Right lobe of liver (tissue), 4 donors: ENCODE data around the gene PRR7.

Experiments used
- CTCF ChIP-seq, 4 donors: fragments of 200-600 bp in 3 of 4; fragments of 450-650 bp in 1 of 4; IDR thresholded peaks; one replicate each; pipeline versions ENCODE4 v1.5.1 to v1.8.0; 2016 to 2022; ENCODE audit warnings: antibody characterized with exemption in 4 of 4, mild to moderate bottlenecking in 2 of 4
- POLR2A ChIP-seq: fragments of 450-650 bp; IDR thresholded peaks from one replicate; pipeline ENCODE4 v1.6.1; 2017; ENCODE audit warnings: antibody characterized with exemption, mild to moderate bottlenecking
- donor health status: DM: no; HTN: no; CAD: no.
- donor health status: DM: no; HTN: no; CAD: no.
- donor health status: DM: no; HTN: yes; CAD: no.

GRCh38 chr5:177474002-177474476 lies 27.4 kb downstream of the PRR7 start:
- TF ChIP-seq POLR2A: no peak
- TF ChIP-seq CTCF (IDR thresholded peaks at IDR 0.05): no peak
